ENCODE results near the gene ZNF592. TPM values are rescaled to one million over a fixed set of nuclear protein-coding genes. Genes with fewer than 3 reads are reported as not detected.

The ZNF592 gene
- total RNA-seq, 1 donor, result 11.2 TPM

DNA sequence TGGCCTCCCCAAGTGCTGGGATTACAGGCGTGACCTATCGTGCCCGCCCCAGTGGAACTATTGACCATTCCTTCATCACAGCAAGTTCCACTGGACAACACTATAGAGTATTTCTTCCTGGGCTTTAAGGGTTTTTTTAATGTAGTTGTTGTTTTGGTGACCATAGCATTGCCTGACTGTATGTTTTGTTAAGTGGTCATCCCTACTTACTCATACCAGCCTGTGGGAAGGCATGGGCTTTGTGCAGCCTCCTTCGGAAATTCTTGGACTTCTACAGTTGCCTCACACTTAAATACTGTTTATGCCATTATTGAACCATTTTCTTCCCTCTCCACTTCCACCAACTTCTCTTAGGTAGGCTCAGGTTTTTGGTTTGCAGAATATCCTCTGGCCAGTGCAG lies 48.8 kb downstream of the ZNF592 start:
- no peak for DNase-seq (ENCODE audit: low read depth)
- H3K4me3 ChIP-seq (ENCODE audit: low read depth, low read length), result no peak overlapping the region
- TF ChIP-seq, protein P1, sequence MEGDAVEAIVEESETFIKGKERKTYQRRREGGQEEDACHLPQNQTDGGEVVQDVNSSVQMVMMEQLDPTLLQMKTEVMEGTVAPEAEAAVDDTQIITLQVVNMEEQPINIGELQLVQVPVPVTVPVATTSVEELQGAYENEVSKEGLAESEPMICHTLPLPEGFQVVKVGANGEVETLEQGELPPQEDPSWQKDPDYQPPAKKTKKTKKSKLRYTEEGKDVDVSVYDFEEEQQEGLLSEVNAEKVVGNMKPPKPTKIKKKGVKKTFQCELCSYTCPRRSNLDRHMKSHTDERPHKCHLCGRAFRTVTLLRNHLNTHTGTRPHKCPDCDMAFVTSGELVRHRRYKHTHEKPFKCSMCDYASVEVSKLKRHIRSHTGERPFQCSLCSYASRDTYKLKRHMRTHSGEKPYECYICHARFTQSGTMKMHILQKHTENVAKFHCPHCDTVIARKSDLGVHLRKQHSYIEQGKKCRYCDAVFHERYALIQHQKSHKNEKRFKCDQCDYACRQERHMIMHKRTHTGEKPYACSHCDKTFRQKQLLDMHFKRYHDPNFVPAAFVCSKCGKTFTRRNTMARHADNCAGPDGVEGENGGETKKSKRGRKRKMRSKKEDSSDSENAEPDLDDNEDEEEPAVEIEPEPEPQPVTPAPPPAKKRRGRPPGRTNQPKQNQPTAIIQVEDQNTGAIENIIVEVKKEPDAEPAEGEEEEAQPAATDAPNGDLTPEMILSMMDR (IDR thresholded peaks at IDR 0.05; ENCODE audit: insufficient read depth, low read depth, low read length), result no peak

DNA sequence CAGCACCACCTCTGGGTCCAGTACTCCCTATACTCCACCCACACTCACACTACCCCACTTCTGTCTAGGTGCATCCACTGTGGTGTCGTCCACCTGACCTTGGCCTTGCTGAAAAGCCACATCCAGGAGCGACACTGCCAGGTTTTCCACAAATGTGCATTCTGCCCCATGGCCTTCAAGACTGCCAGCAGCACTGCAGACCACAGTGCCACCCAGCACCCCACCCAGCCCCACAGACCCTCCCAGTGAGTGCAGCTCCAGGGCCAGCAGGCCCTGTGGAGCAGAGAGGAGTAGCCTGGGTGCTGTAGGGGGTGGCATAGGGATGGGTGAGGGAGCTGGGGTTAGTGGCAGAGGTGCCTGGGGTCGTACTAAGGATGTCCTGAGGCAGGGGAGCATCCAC lies 49.4 kb downstream of the ZNF592 start:
- no peak for DNase-seq (ENCODE audit: low read depth)
- no peak overlapping the region for H3K4me3 ChIP-seq (ENCODE audit: low read depth, low read length)

DNA sequence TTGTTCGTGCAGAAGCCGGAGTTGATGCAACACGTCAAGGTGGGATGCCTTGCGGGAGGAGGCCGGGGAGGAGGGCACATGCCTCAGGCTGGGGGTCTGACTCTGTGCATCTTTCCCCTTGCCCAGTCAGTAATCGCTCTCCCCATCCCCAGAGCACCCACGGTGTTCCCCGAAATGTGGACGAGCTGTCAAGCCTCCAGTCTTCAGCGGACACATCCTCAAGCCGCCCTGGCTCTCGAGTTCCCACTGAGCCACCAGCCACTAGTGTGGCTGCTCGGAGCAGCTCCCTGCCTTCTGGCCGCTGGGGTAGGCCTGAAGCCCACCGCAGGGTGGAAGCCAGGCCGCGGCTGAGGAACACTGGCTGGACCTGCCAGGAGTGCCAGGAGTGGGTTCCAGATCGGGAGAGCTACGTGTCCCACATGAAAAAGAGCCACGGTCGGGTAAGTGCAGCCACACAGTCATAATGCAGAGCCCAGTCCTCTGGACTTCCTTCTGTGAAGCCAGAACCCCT lies 50.1 kb downstream of the ZNF592 start:
- DNase-seq (ENCODE audit: low read depth), result no peak
- TF ChIP-seq, protein P1 (IDR thresholded peaks at IDR 0.05; ENCODE audit: insufficient read depth, low read depth, low read length), result no peak
- no peak overlapping the region for H3K4me3 ChIP-seq (ENCODE audit: low read depth, low read length)

More for the DNA sequence above, 49.4 kb downstream of the ZNF592 start:
- TF ChIP-seq, protein P1 (IDR thresholded peaks at IDR 0.05; ENCODE audit: insufficient read depth, low read depth, low read length), result no peak

DNA sequence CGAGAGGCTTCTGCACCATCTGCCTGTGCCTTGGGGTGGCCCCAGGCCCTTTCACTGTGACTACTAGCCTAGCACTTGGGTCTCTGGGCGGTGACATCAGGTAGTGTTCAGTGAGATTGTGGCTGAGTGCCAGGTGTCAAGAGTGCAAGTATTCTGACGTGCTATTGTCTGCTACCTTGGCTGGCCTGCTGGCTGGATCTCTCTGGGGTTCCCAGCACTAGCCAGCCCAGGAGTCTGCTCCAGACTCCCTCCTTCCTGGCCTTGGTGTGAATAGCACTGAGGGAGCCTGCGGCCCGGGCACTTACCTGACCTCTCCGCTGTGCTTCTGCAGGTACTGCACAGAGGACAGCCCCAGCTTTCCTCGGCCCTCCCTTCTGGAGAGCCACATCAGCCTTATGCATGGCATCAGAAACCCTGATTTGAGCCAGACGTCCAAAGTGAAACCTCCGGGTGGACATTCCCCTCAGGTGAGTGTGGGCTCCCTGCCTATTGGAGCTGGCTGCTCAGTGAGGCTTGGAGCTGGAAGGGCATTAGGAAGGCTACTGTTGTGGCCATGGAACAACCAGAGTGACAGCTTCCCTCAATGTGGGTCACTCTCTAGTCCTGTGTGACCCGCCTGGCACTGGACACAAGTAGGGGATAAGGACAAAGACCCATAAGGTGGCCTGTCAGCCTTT lies 51.3 kb downstream of the ZNF592 start:
- TF ChIP-seq, protein P1 (IDR thresholded peaks at IDR 0.05; ENCODE audit: insufficient read depth, low read depth, low read length), result no peak
- no peak for DNase-seq (ENCODE audit: low read depth)
- no peak overlapping the region for H3K4me3 ChIP-seq (ENCODE audit: low read depth, low read length)

DNA sequence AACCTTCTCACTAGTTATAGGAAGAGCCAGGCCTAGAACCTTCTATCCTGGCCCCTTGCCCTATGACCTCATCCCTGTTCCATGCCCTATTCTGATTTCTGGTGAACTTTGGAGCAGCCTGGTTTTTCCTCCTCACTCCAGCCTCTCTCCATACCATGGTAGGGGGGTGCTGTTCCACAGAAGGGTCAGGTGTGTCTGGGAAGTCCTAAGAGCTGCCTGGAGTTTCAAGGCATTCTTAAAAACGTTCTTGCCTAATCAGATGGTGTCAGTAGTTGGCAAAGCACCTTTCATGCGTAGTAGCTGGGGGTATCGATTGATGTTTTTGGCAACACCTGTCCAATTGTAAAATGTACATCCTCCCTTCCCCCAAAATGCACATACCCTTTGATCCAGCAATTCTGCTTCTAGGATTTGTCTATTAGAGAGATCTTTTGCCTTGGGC lies 52.0 kb downstream of the ZNF592 start:
- H3K4me3 ChIP-seq (ENCODE audit: low read depth, low read length), result no peak overlapping the region
- TF ChIP-seq, protein P1 (IDR thresholded peaks at IDR 0.05; ENCODE audit: insufficient read depth, low read depth, low read length), result no peak
- DNase-seq (ENCODE audit: low read depth), result no peak

DNA sequence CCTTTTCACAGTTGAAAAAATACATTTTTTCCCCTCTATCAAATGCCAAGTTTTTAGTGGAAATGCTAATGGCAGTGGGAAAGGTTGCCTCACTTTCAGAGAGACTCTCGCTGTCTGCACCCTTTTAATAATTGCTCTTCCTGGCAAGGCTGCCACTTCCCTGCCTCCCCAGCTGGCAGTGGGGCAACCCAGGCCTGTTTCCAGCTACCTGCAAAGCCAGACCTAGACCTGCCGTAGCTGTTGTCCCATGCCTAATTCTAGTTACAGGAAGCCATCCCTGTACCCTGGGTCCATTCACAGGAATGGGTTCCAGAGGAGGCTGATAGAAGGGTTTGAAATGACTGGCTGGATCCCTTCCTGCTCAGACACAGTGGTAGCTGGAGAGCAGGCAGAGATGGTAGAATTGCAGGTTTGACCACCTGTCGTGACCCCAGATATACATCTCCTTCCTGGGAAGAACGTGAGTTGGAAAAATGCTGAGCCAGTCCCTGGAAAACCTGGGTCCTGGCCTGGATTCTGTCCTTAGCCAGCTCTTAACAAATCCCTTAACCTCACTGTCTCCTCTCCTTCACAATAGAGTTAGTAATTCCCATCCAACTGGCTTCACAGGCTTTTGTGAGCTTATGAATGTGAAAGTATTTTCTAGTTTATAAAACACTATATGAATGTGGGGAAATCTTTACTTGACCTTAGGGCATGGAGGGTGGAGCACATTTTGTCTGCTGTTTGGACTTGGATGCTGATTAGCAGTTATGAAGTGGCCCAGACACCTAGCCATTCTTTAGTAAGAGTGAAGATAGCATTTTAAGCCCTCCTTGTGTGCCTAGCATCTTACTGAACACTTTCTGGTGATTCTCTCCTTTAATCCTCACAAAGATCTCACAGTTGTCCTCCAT lies 55.9 kb downstream of the ZNF592 start:
- no peak for DNase-seq (ENCODE audit: low read depth)
- no peak overlapping the region for H3K4me3 ChIP-seq (ENCODE audit: low read depth, low read length)
- TF ChIP-seq, protein P1 (IDR thresholded peaks at IDR 0.05; ENCODE audit: insufficient read depth, low read depth, low read length), result no peak
